Tibial nerve (tissue), 4 donors: ENCODE measurements around the gene CARM1.
"Not testable (repeated sequence)": the region's sequence is repeated elsewhere in the genome, so short reads cannot be mapped to it uniquely, and the experiment has no call there.

Source experiments
- CTCF ChIP-seq, 5 experiments: fragments of 200-600 bp in 3 of 5; fragments of 450-650 bp in 2 of 5; sonication (generic) in 3 of 5; IDR thresholded peaks; one replicate each; pipeline ENCODE4 v1.5.1; 2016 to 2019; ENCODE audit warnings: antibody characterized with exemption in 5 of 5, mild to moderate bottlenecking in 3 of 5, moderate library complexity in 2 of 5
- EP300 ChIP-seq, 2 donors: sonication (generic); formaldehyde crosslinking; IDR thresholded peaks; one replicate each; pipeline ENCODE4 v1.6.1; 2017; ENCODE audit warnings: antibody characterized with exemption in 2 of 2, mild to moderate bottlenecking in 1 of 2
- POLR2A ChIP-seq, 2 donors: fragments of 450-650 bp; IDR thresholded peaks; one replicate each; pipeline ENCODE4 v1.6.1; 2017; ENCODE audit warnings: antibody characterized with exemption in 2 of 2, mild to moderate bottlenecking in 2 of 2, moderate library complexity in 2 of 2

GRCh38 chr19:10959277-10959968 lies 88.1 kb downstream of the CARM1 start:
- not testable (repeated sequence) for TF ChIP-seq CTCF, POLR2A, EP300 (IDR thresholded peaks at IDR 0.05)
